ENCODE data around the gene PRELID3B. TPM values are rescaled to one million over a fixed set of nuclear protein-coding genes. Genes with fewer than 3 reads are reported as not detected.

The PRELID3B gene
- total and polyA plus RNA-seq, 2 of the 13 experiments (the other 11 are each of a cell fraction or from before 2014, with no cell fraction given), result 23.3 to 42.6 TPM

- TF ChIP-seq NFAT5 (CRISPR knock-in tag; IDR thresholded peaks at IDR 0.05), result peak; percentile 74; the same call in 1 of the 2 replicates
- peak; percentile 15; the same call in 1 of the 2 replicates for TF ChIP-seq TP53 (CRISPR knock-in tag; conservative IDR thresholded peaks at IDR 0.05)
- no peak for TF ChIP-seq PAF1 (CRISPR knock-in tag; IDR thresholded peaks at IDR 0.05)
- TF ChIP-seq ZNF446 (CRISPR knock-in tag; IDR thresholded peaks at IDR 0.05), result peak; percentile 96
- TF ChIP-seq REST (IDR thresholded peaks at IDR 0.05; ENCODE audit: borderline replicate concordance in 1 of 2, low read depth in 1 of 2, low read length in 2 of 2), result peak in 1 of 2 experiments; percentile 31; a peak in 1 of 4 replicates
- TF ChIP-seq PHF5A (CRISPR knock-in tag; IDR thresholded peaks at IDR 0.05; ENCODE audit: low read depth, unreplicated experiment), result no peak
- no peak for TF ChIP-seq TCF12 (IDR thresholded peaks at IDR 0.05)
- TF ChIP-seq TCF12 (CRISPR knock-in tag; IDR thresholded peaks at IDR 0.05), result peak; percentile 94
- peak; percentile 86 for TF ChIP-seq BATF2 (CRISPR knock-in tag; IDR thresholded peaks at IDR 0.05)
- TF ChIP-seq ZNF780A (CRISPR knock-in tag; IDR thresholded peaks at IDR 0.05), result peak; percentile 87; the same call in 1 of the 2 replicates
- peak; percentile 91 for TF ChIP-seq YEATS2 (CRISPR knock-in tag; IDR thresholded peaks at IDR 0.05; ENCODE audit: borderline replicate concordance)
- peak; percentile 50; the same call in 1 of the 2 replicates for TF ChIP-seq ZBTB14 (CRISPR knock-in tag; IDR thresholded peaks at IDR 0.05)
- TF ChIP-seq TEF (CRISPR knock-in tag; IDR thresholded peaks at IDR 0.05), result peak; percentile 68; the same call in 1 of the 2 replicates
- TF ChIP-seq EHMT2 (IDR thresholded peaks at IDR 0.05; ENCODE audit: borderline replicate concordance, low read depth, low read length), result no peak
- TF ChIP-seq SMYD3 (CRISPR knock-in tag; IDR thresholded peaks at IDR 0.05), result peak; percentile 88; the same call in 1 of the 2 replicates
- TF ChIP-seq ZNF674 (CRISPR knock-in tag; IDR thresholded peaks at IDR 0.05; ENCODE audit: low read depth), result no peak; the same call in 1 of the 2 replicates
- TF ChIP-seq SIN3A (IDR thresholded peaks at IDR 0.05; ENCODE audit: borderline replicate concordance, low read depth, low read length), result peak; percentile 95; the same call in 1 of the 2 replicates
Measured at GRCh38 chr20:59032023-59032712, 10.4 kb downstream of the PRELID3B start, which contains the start of gene ATP5F1E (continued).

Measured in HepG2 (cell line).